Suppressor macrophage treated with lipopolysaccharide for 1 hour (primary cell): ENCODE data around the gene STUM.
"Not testable (repeated sequence)": the region's sequence is repeated elsewhere in the genome, so short reads cannot be mapped to it uniquely, and the experiment has no call there.

ENCODE experiments used
- DNase-seq, 3 donors: peaks; one replicate each; pipeline ENCODE4 v3.0.0-alpha.2; 2020 to 2022

STUM gene

GRCh38 chr1:226628612-226629155, 80.1 kb downstream of the STUM start:
- no peak for DNase-seq

- no peak for DNase-seq
Observed at GRCh38 chr1:226629210-226629895, 80.8 kb downstream of the STUM start.

- DNase-seq: no peak
Observed at GRCh38 chr1:226629896-226630550, 81.5 kb downstream of the STUM start.

- no peak for DNase-seq
Observed at GRCh38 chr1:226630592-226630991, 82.0 kb downstream of the STUM start.

- DNase-seq: no peak
Observed at GRCh38 chr1:226631229-226632000, 82.9 kb downstream of the STUM start.

GRCh38 chr1:226632169-226632879, 83.8 kb downstream of the STUM start:
- DNase-seq: no peak

- peak; percentile 72 to 83 (median 81) for DNase-seq
Observed at GRCh38 chr1:226632922-226633351, 84.4 kb downstream of the STUM start.

- DNase-seq: no peak
Observed at GRCh38 chr1:226633541-226634165, 85.1 kb downstream of the STUM start.

GRCh38 chr1:226634166-226634588, 85.6 kb downstream of the STUM start:
- peak; percentile 80 to 92 (median 87) for DNase-seq

- DNase-seq: no peak
Observed at GRCh38 chr1:226634611-226635246, 86.2 kb downstream of the STUM start.

GRCh38 chr1:226635456-226635941, 86.9 kb downstream of the STUM start:
- DNase-seq: no peak

- no peak for DNase-seq
Observed at GRCh38 chr1:226636847-226637096, 88.2 kb downstream of the STUM start.

GRCh38 chr1:226637147-226637935, 88.8 kb downstream of the STUM start:
- DNase-seq: no peak

GRCh38 chr1:226638001-226638601, 89.5 kb downstream of the STUM start:
- DNase-seq: no peak

- DNase-seq: no peak
Observed at GRCh38 chr1:226638608-226639007, 90.0 kb downstream of the STUM start.

- DNase-seq: not testable (repeated sequence)
Observed at GRCh38 chr1:226639206-226639605, 90.6 kb downstream of the STUM start.

GRCh38 chr1:226639631-226640061, 91.1 kb downstream of the STUM start:
- DNase-seq: no peak

- no peak for DNase-seq
Observed at GRCh38 chr1:226640321-226641136, 92.0 kb downstream of the STUM start.

- no peak for DNase-seq
Observed at GRCh38 chr1:226641671-226642231, 93.2 kb downstream of the STUM start.
